Effector CD4-positive, alpha-beta T cell (primary cell): ENCODE results near the gene C6orf62.
"Not testable (repeated sequence)": the region's sequence is repeated elsewhere in the genome, so short reads cannot be mapped to it uniquely, and the experiment has no call there.

Experiments used
- DNase-seq: peaks from one replicate; pipeline ENCODE4 v3.0.0-alpha.2; 2020

C6orf62 gene

DNA sequence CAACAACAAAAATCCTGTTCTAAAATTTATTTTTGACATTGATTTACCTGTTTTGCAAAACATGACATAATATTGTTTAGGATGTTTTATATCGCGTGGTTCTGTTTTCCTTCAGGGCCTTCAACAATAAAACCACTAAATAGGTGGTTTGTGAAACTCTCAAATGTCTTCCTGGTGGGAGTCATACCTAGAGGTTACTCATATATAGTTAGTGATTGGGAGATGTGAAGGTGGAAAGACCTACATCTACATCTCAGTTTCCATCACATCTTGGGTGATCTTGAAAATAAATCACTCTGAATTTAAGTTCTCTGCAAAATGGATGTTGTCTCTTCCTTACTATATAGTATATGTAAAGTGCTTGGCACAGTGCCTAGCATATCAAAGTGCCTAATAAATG is 22.9 kb downstream of the C6orf62 start:
- no peak for DNase-seq

DNA sequence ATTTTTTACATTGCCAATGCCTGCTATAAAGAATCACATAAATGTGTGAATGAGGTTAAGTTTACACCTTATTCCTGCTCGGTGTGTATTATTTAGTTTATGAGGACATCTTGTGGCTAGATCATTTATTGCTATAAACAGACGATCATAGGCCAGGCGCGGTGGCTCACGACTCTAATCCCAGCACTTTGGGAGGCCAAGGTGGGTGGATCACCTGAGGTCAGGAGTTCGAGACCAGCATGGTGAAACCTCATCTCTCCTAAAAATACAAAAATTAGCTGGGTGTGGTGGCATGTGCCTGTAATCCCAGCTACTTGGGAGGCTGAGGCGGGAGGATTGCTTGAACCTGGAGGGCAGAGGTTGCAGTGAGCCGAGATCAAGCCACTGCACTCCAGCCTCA is 23.3 kb downstream of the C6orf62 start:
- DNase-seq, result peak; percentile 10

DNA sequence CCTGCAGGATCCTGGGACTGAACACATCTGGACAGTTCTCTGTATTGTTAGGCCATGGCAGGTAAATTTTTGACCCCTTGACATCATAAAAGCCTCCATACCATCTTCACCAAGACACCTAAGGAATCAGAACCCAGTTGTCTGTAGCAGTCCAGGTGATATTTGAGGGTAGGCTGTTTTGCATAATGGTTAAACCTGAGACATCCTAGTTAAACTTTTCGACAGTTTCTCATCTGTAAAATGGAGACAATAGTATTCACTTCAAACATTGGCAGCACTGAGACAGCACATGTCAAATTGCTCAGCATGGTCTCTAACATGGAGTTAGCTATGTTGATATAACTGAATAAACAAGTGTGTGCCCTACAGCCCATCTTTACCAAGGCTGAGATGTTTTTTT is 24.8 kb downstream of the C6orf62 start:
- no peak for DNase-seq

DNA sequence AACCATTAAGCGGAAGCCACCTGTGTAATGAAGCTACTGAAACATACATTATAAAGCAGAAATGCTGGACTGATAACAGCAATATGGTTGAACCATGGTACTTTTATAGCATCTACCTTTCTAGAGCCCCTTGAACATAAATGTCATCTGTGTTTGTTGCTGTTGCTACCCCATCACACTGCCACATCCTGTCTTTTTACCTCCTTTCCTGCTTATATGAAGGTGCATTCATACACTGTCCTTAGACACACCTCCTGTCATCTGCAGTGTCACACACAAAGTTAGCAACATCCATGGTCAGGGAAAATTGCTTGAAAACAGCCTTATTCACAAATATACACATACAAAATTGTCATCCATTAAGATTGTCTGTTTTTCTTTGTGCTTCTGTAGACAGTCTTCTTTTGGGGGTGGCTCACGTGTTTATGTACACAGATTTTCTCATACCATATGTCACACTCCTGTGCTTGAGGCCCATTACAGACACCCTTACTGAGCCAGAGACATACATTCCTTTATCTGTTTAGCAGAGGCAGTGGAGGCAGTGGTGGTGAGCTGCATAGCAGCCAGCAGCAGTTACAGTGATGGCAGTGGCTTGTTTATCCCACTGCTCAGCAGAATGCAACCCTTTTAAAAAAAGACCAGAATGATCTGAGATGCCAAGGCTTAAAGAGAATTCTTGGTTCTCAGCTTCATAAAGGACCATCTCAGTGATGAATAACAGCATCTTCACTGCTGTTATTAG is 25.9 kb downstream of the C6orf62 start:
- no peak for DNase-seq

DNA sequence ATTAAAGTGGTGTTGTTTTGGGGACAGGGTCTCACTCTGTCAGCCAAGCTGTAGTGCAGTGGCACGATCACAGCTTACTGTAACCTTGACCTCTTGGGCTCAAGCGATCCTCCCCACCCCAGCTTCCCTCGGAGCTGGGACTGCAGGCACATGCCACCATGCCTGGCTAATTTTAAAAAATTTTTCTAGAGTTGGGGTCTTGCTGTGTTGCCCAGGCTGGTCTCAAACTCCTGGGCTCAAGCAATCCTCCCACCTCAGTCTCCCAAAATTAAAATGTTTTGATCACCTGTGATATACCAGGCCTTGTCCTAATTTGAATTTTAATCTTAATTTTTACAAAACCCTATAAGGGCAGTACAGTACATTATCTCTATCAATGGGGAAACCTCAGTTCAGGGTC is 26.5 kb downstream of the C6orf62 start:
- DNase-seq, result no peak

DNA sequence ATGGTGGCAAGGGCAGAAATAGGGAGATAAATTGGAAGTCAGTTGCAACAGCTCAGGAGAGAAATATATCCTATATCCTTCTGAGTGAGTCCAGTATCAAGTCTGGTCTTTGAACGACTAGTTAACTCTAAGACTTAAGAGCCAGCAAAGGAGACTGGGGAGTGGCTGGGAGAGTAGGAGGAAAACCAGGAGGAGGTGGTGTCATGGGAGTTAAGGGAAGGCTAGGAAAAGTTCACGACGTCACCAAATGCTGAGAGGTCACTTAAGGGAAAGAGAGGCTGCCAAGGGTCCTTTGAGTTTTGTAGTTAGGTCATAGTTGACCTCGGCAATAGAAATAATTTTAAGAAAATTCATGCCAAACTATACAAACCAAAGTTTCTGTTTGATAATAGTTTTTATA is 27.0 kb downstream of the C6orf62 start:
- no peak for DNase-seq

DNA sequence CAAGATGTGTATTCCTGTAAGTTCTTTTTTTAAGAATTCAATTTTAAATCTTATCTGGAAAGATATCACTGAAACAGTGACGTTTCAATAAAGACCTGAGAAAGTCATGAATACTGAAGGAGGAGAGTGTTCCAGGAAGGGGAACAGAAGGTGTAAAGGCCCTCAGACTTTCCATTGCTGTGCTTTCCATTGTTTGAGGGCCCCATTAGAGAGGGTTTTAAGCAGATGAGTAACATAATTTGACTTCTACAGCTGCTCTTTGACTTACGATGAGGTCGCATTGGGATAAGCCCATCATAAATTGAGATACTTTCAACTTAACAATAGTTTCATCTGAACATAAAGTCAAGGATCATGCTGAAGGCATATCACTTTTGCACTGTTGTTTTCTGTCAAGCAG is 27.4 kb downstream of the C6orf62 start:
- no peak for DNase-seq

DNA sequence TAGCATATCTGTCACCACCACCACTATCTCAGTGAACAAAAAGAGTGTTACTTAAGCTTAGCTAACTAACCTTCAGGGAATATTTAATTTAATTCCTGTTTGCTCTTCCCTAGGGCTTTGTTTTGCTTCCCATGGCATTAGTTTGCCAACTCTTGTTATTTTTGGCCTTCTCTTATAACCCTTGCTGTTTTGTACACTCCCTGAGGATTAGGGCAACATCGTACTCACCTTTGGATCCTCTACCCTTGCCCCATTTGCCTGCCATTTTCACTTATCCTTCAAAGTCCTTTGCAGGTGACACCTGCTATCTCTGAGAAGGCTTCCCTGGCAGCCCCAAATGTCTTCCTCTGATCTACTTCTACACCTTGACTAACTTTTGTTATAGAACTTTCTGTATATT is 28.4 kb downstream of the C6orf62 start:
- DNase-seq, result no peak

DNA sequence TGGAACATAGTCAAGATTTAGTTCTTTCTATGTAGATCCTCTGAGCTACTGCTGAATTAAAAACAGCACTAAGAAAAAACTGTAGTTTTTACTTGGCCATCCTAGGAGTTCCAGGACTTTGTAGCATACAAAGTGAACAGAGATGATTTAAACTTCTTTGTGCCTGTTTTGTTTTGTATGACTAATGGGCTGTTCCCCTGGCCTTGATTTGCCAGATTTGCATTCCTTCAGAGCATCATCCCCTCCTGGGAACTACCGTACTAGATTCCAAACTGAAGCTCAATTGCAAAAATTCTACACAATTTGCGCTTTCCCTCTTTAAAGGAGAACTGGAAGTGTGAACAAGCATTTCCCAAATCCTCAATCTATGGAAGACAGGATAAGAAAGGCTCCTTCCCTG is 29.0 kb downstream of the C6orf62 start:
- DNase-seq, result no peak

DNA sequence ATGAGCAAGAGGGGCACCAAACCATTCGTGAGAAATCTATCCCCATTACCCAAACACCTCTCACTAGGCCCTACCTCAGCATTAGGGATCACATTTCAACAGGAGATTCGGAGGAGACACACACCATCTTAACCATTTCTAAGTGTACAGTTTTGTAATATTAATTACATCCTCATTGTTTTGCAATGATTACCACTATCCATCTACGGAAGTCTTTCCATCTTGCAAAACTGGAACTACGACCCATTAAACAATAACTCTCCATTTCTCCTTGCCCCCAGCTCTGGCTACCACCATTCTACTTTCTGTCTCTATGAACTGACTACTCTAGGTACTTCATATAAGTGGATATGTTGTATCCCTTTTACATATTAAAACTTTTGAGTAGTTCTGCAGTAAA is 32.0 kb downstream of the C6orf62 start:
- no peak for DNase-seq

DNA sequence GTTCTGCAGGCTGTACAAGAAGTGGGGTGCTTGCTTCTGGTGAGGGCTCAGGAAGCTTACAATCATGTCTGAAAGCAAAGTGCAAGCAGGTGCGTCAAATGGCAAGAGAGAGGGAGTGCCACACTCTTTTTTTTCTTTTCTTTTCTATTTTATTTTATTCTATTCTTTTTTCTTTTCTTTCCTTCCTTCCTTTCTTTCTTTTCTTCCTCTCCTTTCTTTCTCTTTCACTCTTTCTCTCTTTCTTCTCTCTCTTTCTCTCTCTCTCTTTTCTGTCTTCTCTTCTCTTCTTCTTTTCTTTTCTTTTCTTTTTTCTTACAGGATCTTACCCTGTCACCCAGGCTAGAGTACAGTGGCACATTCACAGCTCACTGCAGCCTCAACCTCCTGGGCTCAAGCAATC is 32.5 kb downstream of the C6orf62 start:
- no peak for DNase-seq

DNA sequence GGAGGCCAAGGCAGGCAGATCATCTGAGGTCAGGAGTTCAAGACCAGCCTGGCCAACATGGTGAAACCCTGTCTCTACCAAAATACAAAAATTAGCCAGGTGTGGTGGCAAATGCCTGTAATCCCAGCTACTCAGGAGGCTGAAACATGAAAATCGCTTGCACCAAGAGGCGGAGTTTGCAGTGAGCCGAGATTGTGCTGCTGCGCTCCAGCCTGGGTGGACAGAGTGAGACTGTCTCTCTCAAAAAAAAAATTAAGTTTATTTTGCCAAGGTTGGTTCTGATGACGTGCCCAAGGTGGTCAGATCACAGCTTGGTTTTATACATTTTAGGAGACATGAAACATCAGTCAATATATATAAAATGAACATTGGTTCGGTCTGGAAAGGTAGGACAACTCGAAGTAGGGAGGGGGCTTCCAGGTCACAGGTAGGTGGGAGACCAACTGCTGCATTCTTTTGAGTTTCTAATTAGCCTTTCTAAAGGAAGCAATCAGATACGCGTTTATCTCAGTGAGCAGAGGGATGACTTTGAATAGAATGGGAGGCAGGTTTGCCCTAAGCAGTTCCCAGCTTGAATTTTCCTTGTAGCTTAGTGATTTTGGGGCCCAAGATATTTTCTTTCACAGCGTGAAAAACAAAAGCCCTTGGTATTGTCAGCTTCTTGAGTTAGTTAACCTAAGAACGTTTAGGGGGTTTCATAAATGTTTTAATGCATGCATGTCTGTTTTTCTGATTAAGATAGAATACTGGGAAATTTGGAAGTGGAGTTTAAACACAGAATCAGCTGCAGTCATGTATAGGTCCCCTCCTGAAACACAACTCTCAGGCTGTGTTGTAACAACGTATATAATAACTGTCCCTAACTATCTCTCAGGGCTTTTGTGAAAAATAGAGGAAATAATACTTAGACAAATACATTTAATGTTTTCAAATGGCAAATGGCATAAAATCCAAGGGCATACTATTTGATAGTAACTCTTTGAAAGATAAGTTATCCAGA is 35.4 kb downstream of the C6orf62 start:
- DNase-seq, result no peak

DNA sequence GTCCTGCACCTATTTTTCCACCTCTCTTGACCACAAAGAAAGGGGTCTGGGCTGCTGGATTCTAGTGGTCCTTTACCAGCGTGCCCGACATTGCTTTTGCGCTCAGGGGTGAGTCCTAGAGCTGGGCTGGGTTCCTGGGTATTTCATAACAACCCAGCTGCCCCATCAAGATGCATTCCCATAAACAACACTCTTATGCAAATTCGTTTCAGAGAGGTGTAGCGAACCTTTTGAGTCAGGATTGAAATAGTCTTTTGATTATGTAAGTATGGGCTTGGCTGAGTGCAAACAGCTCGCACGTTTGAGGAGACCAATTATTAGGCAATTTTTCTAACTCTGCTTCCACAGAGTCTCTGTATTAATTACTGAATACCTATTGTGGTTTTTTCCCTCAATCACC is 38.4 kb downstream of the C6orf62 start:
- DNase-seq, result no peak

DNA sequence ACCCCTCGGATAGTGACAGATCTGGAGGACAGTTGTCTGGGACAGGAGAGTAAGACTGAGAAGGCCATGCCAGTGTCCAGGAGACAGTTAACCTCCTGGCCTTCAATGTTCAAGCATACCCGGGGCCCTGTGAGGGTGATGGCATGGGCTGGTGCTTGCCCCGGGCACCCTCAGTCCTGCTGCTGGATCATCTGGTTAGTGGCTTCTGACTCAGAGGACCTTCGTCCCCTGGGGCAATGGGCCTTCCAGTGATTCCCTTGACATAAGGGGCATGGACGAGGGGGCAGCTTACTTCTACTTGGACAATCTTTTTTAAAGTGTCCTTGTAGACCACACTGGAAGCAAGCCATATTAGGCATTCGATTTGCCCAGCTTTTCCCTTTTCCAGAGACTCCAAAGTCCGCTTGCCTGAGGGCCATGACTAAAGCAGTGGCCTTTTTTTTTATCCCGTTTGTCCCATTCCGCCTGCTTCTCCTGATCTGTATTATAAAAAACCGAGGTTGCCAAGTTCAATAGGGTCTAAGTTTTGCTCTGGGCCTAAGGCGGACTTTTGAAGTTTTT is 40.1 kb downstream of the C6orf62 start:
- DNase-seq, result not testable (repeated sequence)

DNA sequence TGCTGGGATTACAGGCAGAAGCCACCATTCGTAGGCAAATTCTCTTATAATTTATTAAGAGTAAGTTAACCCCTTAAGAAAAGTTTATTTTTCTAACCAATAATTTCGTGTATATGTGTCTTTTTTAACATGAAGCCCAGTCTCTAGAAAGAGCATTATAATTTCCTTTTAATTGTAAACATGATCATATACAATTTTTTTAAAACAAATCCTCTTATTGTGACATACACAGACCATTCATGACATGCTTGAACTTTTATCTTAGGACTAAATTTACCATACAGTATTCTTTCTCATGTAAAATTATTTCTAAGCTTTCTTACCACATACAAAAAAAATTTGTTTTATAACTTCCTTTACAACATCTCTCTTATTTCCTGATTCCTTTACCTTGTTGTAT is 45.3 kb downstream of the C6orf62 start:
- DNase-seq, result no peak

DNA sequence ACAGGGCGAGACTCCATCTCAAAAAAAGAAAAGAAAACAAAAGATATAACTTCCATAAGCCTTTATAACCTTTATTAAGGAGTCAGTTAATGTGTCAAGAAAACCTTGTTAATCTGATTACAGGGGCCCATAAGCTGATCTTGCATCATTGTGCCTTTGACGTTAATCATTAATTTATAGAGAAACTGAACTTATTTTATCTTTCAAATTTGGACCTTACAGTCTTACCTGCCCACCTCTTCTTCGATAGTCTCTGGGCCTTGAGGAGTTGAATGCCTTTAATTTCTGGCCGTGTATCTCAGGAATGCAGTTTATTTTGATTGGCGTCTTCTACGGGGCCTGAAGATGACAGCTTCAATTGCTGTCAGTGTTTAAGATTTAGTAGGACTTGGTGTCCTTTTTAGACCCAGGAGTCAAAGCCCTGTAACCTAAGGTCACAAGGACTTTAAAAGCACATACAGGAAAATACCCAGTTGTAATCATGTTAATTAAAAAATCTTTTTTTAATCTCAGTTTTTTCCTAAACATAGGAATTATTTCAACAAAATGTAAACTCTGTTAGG is 46.3 kb downstream of the C6orf62 start:
- no peak for DNase-seq

DNA sequence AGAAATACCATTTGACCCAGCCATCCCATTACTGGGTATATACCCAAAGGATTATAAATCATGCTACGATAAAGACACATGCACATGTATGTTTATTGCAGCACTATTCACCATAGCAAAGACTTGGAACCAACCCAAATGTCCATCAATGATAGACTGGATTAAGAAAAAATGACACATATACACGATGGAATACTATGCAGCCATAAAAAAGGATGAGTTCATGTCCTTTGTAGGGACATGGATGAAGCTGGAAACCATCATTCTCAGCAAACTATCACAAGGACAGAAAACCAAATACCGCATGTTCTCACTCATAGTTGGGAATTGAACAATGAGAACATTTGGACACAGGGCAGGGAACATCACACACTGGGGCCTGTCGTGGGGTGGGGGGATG is 47.9 kb downstream of the C6orf62 start:
- not testable (repeated sequence) for DNase-seq

DNA sequence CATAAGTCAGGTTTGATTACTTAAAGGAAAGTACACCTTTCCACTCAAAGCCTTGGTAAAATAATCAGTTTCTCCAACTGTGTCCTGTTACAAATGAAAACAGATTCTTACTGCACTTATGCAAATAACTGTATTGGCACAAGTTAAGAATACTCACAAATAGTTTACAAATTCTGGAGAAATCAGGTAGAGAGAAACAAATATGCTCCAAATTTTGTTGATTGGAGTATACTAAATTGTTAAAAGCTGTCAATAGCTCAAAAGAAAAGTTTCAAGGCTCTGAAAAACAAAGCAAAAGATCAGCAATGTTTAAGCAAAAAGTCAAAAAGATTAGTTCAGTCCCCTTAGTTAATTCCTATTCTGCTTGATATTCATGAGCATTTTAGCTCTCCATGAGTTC is 48.5 kb downstream of the C6orf62 start:
- DNase-seq, result not testable (repeated sequence)

DNA sequence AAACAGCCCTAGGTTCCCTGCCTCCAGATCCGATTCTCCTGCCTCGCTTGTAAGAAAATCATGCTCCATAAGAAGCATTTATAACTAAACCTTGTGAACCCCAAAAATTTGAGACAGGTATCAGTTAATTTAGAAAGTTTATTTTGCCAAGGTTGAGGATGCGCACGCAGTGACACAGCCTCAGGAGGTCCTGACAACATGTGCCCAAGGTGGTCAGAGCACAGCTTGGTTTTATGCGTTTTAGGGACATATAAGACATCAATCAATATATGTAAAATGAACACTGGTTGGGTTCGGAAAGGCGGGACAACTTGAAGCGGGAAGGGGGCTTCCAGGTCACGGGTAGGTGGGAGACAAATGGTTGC is 50.0 kb downstream of the C6orf62 start:
- no peak for DNase-seq

DNA sequence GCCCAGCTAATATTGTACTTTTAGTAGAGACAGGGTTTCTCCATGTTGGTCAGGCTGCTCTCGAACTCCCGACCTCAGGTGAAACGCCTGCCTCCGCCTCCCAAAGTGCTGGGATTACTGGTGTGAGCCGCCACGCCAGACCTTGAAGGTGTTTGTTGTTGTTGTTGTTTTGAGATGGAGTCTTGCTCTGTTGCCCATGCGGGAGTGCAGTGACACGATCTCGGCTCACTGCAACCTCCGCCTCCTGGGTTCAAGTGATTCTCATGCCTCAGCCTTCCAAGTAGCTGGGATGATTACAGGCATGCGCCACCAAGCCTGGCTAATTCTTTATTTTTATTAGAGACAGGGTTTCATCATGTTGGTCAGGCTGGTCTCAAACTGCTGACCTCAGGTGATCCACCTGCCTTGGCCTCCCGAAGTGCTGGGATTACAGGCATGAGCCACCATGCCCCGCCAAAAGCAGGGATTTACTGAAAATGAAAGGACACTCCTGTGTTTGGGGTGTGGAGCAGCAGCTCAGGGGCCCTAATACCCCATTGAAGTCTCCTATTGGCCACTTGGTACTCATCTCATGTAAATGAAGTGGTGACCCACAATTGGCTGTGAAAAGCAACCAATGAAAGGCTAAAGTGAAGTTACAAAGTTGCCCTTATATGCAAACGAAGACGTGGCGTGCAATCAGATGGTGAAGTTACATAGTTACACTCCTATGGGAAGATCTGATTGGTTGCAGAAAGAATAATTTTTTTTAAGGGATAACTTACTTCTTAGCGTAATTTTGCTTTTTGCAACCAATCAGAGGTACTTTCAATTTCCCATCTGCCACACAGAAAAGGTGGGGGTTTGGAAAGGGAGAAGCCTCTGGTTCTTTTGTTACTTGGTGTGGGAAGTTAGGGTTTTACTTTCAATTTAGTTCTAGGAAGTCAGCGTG is 50.6 kb downstream of the C6orf62 start:
- not testable (repeated sequence) for DNase-seq

DNA sequence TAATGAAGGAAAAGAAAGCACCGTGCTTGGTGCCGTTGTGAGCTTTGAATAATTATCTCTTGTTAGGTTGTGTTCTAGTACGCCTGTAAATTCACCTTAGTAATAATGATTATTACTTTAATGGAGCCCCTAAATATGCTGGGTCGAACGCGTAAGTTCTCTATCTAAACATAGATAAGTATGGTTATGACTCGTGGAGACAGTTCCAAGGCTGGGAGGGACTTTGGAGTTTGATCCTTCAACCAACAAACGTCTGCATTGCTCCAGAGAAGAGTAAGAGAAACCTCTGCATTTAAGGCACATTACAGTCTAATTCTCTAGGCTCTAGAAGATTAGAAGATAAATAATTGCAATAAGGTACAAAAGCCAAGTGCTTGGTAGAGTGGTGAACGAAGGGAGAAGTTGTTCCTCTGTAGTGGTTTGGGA is 51.6 kb downstream of the C6orf62 start:
- DNase-seq, result no peak
